HepG2 (cell line): ENCODE data around the gene KCNJ14. TPM values are rescaled to one million over a fixed set of nuclear protein-coding genes. Genes with fewer than 3 reads are reported as not detected.

Experiments used
- KDM1A ChIP-seq: IDR thresholded peaks from 2 replicates; pipeline ENCODE4 v1.6.1; 2016; ENCODE audit warnings: missing compliant biosample characterization
- KLF16 ChIP-seq, 2 experiments: sonication (generic) in 1 of 2; formaldehyde crosslinking in 1 of 2; IDR thresholded peaks; 2 replicates each; pipeline versions ENCODE4 v1.6.1 to v1.8.0; 2016 to 2023; ENCODE audit warnings: missing genetic modification reagents in 2 of 2, missing compliant biosample characterization in 1 of 2
- ZNF138 ChIP-seq: sonication (generic); formaldehyde crosslinking; IDR thresholded peaks from 2 replicates; pipeline ENCODE4 v1.5.0; 2020; ENCODE audit warnings: mild to moderate bottlenecking, low read depth, missing genetic modification reagents
- ZNF589 ChIP-seq: sonication (generic); formaldehyde crosslinking; conservative IDR thresholded peaks from 2 replicates; pipeline ENCODE4 v1.8.0; 2022; ENCODE audit warnings: mild to moderate bottlenecking, moderate library complexity, missing genetic modification reagents
- ZNF674 ChIP-seq: sonication (generic); formaldehyde crosslinking; IDR thresholded peaks from 2 replicates; pipeline ENCODE4 v1.5.0; 2020; ENCODE audit warnings: low read depth, mild to moderate bottlenecking, missing genetic modification reagents
- ZNF816 ChIP-seq: sonication (generic); formaldehyde crosslinking; IDR thresholded peaks from 2 replicates; pipeline ENCODE4 v1.8.0; 2022; ENCODE audit warnings: missing genetic modification reagents, mild to moderate bottlenecking, borderline replicate concordance
- polyA plus RNA-seq, 8 experiments: library from polyadenylated mRNA; depleted of rRNA in 3 of 8; stranded (reverse) in 7 of 8; unstranded in 1 of 8; fragments of >200 nt; fragmentation: Illumina TruSeq in 4 of 8; extraction: Trizol in 4 of 8; gene quantifications; 2 replicates each; pipeline versions ENCODE4 v1.2.1 to v1.2.3, GENCODE V29; 2011 to 2016; ENCODE audit warnings: low read depth in 4 of 8, missing spikeins in 1 of 8, mixed read lengths in 1 of 8; ENCODE audit not compliant: insufficient read depth in 1 of 8
- total RNA-seq, 5 experiments: library from RNA; depleted of rRNA; stranded (reverse); fragments of >200 nt; fragmentation: Illumina TruSeq; extraction: Trizol; gene quantifications; 2 replicates each; pipeline ENCODE4 v1.2.3, GENCODE V29; 2016; ENCODE audit warnings: low read depth in 1 of 5
- TF ChIP-seq, protein P1 (sequence below): sonication (generic); formaldehyde crosslinking; IDR thresholded peaks from 2 replicates; pipeline ENCODE4 v1.5.1; 2020; ENCODE audit warnings: missing genetic modification reagents, mild to moderate bottlenecking, borderline replicate concordance
- TF ChIP-seq, protein P2 (sequence below): IDR thresholded peaks from 2 replicates; pipeline ENCODE4 v1.6.1; 2016; ENCODE audit warnings: low read depth, borderline replicate concordance
- TF ChIP-seq, protein P3 (sequence below): IDR thresholded peaks from 2 replicates; pipeline ENCODE4 v1.6.1; 2016; ENCODE audit warnings: missing compliant biosample characterization, missing genetic modification reagents, borderline replicate concordance
- TF ChIP-seq, protein P4 (sequence below): sonication (generic); formaldehyde crosslinking; IDR thresholded peaks from 2 replicates; pipeline ENCODE4 v1.8.0; 2023; ENCODE audit warnings: mild to moderate bottlenecking, missing genetic modification reagents
- TF ChIP-seq, protein P5 (sequence below): sonication (generic); formaldehyde crosslinking; IDR thresholded peaks from 2 replicates; pipeline ENCODE4 v1.4.0; 2020; ENCODE audit warnings: missing genetic modification reagents
- TF ChIP-seq, protein P6 (sequence below): sonication (generic); formaldehyde crosslinking; IDR thresholded peaks from 2 replicates; pipeline ENCODE4 v1.8.1; 2023; ENCODE audit warnings: mild to moderate bottlenecking, missing genetic modification reagents, borderline replicate concordance
- TF ChIP-seq, protein P7 (sequence below): sonication (generic); formaldehyde crosslinking; IDR thresholded peaks from 2 replicates; pipeline ENCODE4 v1.4.0; 2020; ENCODE audit warnings: mild to moderate bottlenecking, missing genetic modification reagents
- TF ChIP-seq, protein P8 (sequence below): sonication (generic); formaldehyde crosslinking; IDR thresholded peaks from 2 replicates; pipeline ENCODE4 v1.5.0; 2020; ENCODE audit warnings: mild to moderate bottlenecking, missing genetic modification reagents, moderate library complexity

The KCNJ14 gene
- total and polyA plus RNA-seq, 2 of the 13 experiments (the other 11 are each of a cell fraction or from before 2014, with no cell fraction given), result 0.20 to 0.51 TPM

DNA sequence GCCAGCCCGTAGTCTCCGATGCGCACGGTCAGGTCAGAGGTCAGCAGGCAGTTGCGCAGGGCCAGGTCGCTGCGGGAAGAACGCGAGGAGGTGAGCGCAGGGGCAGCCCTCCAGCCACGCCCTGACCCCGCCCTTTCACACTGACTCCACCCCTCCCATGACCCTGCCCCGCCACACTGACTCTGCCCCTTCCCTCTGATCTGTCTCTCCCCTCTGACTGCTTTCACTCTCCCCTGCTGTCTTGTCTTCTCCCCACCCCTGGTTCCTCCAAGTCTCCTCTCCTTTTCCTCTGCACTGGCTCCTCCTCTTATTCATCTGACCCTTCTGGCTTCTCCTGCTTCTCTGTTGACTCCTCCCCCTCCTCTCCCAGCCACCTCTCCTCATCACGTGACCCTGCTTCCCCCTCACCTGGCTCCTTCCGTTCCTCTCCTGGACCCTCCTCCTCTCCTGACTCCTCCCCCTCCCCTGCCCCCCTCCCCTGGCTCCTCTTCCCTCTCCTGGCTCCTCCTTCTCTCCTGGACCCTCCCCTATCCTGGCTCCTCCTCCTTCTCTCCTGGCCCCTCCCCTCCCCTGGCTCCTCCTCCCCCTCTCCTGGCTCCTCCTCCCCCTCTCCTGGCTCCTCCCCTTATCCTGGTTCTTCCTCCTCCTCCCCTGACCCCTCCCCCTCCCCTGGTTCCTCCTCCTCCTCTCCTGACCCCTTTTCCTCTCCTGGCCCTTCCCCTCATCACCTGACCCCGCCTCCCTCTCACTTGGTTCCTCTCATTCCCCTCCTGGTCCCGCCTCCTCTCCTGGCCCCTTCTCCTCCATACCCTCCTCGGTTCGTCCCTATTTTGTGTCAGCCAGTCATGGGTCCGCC lies 46.3 kb downstream of the KCNJ14 start (continued):
- TF ChIP-seq, protein P1, sequence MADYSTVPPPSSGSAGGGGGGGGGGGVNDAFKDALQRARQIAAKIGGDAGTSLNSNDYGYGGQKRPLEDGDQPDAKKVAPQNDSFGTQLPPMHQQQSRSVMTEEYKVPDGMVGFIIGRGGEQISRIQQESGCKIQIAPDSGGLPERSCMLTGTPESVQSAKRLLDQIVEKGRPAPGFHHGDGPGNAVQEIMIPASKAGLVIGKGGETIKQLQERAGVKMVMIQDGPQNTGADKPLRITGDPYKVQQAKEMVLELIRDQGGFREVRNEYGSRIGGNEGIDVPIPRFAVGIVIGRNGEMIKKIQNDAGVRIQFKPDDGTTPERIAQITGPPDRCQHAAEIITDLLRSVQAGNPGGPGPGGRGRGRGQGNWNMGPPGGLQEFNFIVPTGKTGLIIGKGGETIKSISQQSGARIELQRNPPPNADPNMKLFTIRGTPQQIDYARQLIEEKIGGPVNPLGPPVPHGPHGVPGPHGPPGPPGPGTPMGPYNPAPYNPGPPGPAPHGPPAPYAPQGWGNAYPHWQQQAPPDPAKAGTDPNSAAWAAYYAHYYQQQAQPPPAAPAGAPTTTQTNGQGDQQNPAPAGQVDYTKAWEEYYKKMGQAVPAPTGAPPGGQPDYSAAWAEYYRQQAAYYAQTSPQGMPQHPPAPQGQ (CRISPR knock-in tag), result 0 out of 2 replicates have a peak, but pooled peaks have one; percentile 40
- TF ChIP-seq ZNF674 (CRISPR knock-in tag) (no peak), ZNF589 (no peak), KDM1A (CRISPR knock-in tag) (no peak), ZNF816 (CRISPR knock-in tag) (no peak), KLF16 (CRISPR knock-in tag; IDR thresholded peaks at IDR 0.05) (no peak; a peak in 1 of 4 replicates), ZNF138 (CRISPR knock-in tag) (no peak)
- TF ChIP-seq, protein P2, sequence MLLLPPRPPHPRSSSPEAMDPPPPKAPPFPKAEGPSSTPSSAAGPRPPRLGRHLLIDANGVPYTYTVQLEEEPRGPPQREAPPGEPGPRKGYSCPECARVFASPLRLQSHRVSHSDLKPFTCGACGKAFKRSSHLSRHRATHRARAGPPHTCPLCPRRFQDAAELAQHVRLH (CRISPR knock-in tag), result no peak
- TF ChIP-seq, protein P3, sequence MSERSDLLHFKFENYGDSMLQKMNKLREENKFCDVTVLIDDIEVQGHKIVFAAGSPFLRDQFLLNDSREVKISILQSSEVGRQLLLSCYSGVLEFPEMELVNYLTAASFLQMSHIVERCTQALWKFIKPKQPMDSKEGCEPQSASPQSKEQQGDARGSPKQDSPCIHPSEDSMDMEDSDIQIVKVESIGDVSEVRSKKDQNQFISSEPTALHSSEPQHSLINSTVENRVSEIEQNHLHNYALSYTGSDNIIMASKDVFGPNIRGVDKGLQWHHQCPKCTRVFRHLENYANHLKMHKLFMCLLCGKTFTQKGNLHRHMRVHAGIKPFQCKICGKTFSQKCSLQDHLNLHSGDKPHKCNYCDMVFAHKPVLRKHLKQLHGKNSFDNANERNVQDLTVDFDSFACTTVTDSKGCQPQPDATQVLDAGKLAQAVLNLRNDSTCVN (CRISPR knock-in tag), result peak; percentile 45; the same call in 1 of the 2 replicates
- TF ChIP-seq, protein P4, sequence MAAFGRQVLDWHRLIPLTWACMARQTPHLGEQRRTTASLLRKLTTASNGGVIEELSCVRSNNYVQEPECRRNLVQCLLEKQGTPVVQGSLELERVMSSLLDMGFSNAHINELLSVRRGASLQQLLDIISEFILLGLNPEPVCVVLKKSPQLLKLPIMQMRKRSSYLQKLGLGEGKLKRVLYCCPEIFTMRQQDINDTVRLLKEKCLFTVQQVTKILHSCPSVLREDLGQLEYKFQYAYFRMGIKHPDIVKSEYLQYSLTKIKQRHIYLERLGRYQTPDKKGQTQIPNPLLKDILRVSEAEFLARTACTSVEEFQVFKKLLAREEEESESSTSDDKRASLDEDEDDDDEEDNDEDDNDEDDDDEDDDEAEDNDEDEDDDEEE (CRISPR knock-in tag), result no peak
- TF ChIP-seq, protein P5, sequence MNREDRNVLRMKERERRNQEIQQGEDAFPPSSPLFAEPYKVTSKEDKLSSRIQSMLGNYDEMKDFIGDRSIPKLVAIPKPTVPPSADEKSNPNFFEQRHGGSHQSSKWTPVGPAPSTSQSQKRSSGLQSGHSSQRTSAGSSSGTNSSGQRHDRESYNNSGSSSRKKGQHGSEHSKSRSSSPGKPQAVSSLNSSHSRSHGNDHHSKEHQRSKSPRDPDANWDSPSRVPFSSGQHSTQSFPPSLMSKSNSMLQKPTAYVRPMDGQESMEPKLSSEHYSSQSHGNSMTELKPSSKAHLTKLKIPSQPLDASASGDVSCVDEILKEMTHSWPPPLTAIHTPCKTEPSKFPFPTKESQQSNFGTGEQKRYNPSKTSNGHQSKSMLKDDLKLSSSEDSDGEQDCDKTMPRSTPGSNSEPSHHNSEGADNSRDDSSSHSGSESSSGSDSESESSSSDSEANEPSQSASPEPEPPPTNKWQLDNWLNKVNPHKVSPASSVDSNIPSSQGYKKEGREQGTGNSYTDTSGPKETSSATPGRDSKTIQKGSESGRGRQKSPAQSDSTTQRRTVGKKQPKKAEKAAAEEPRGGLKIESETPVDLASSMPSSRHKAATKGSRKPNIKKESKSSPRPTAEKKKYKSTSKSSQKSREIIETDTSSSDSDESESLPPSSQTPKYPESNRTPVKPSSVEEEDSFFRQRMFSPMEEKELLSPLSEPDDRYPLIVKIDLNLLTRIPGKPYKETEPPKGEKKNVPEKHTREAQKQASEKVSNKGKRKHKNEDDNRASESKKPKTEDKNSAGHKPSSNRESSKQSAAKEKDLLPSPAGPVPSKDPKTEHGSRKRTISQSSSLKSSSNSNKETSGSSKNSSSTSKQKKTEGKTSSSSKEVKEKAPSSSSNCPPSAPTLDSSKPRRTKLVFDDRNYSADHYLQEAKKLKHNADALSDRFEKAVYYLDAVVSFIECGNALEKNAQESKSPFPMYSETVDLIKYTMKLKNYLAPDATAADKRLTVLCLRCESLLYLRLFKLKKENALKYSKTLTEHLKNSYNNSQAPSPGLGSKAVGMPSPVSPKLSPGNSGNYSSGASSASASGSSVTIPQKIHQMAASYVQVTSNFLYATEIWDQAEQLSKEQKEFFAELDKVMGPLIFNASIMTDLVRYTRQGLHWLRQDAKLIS (CRISPR knock-in tag), result no peak
- TF ChIP-seq, protein P6, sequence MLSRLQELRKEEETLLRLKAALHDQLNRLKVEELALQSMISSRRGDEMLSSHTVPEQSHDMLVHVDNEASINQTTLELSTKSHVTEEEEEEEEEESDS (CRISPR knock-in tag), result no peak
- TF ChIP-seq, protein P7, sequence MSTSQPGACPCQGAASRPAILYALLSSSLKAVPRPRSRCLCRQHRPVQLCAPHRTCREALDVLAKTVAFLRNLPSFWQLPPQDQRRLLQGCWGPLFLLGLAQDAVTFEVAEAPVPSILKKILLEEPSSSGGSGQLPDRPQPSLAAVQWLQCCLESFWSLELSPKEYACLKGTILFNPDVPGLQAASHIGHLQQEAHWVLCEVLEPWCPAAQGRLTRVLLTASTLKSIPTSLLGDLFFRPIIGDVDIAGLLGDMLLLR, result no peak
- TF ChIP-seq, protein P8, sequence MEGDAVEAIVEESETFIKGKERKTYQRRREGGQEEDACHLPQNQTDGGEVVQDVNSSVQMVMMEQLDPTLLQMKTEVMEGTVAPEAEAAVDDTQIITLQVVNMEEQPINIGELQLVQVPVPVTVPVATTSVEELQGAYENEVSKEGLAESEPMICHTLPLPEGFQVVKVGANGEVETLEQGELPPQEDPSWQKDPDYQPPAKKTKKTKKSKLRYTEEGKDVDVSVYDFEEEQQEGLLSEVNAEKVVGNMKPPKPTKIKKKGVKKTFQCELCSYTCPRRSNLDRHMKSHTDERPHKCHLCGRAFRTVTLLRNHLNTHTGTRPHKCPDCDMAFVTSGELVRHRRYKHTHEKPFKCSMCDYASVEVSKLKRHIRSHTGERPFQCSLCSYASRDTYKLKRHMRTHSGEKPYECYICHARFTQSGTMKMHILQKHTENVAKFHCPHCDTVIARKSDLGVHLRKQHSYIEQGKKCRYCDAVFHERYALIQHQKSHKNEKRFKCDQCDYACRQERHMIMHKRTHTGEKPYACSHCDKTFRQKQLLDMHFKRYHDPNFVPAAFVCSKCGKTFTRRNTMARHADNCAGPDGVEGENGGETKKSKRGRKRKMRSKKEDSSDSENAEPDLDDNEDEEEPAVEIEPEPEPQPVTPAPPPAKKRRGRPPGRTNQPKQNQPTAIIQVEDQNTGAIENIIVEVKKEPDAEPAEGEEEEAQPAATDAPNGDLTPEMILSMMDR (CRISPR knock-in tag), result 0 out of 2 replicates have a peak, but pooled peaks have one; percentile 1
